ENCODE data around the gene KAT8.

KAT8 gene

GRCh38 chr16:31085873-31086628 lies 31.4 kb upstream of the KAT8 start:
- ChIA-PET POLR2A (interaction anchor here (0.7 to 3.2 kb wide), 4 partner anchors 9 to 422 kb away, joined by 3 to 23 read pairs (median 4); partner anchors contain the start of genes KAT8, RUSF1, ZNF646 and ZNF668), CTCF (no interaction called here)
- TF ChIP-seq FOXA1 (IDR thresholded peaks at IDR 0.05) (no peak), L3MBTL2 (conservative IDR thresholded peaks at IDR 0.05) (no peak), HDGF (IDR thresholded peaks at IDR 0.05; ENCODE audit: borderline replicate concordance) (no peak), FOXK2 (IDR thresholded peaks at IDR 0.05) (no peak), PKNOX1 (IDR thresholded peaks at IDR 0.05) (no peak), BHLHE40 (IDR thresholded peaks at IDR 0.05; ENCODE audit: borderline replicate concordance) (no peak), ZNF384 (IDR thresholded peaks at IDR 0.05) (no peak), TARDBP (IDR thresholded peaks at IDR 0.05) (no peak), ELF4 (IDR thresholded peaks at IDR 0.05) (no peak), ARNT (IDR thresholded peaks at IDR 0.05) (no peak), SUZ12 (IDR thresholded peaks at IDR 0.05) (no peak), LEF1 (IDR thresholded peaks at IDR 0.05; ENCODE audit: borderline replicate concordance) (no peak), NFRKB (IDR thresholded peaks at IDR 0.05) (no peak), SP1 (IDR thresholded peaks at IDR 0.05) (no peak), FOXM1 (IDR thresholded peaks at IDR 0.05; ENCODE audit: borderline replicate concordance) (no peak), CTBP1 (IDR thresholded peaks at IDR 0.05; ENCODE audit: borderline replicate concordance) (no peak)

GRCh38 chr16:31086629-31086906 lies 30.9 kb upstream of the KAT8 start:
- ChIA-PET CTCF (no interaction called here), POLR2A (interaction anchor here (1.1 to 3.2 kb wide), 2 partner anchors 9 to 12 kb away, joined by 4 to 23 read pairs; partner anchors contain the start of genes ZNF646 and ZNF668)
- no peak for DNase-seq (ENCODE audit: extremely low spot score)
- TF ChIP-seq ARNT (IDR thresholded peaks at IDR 0.05) (no peak), PKNOX1 (IDR thresholded peaks at IDR 0.05) (no peak), FOXA1 (IDR thresholded peaks at IDR 0.05) (no peak), SP1 (IDR thresholded peaks at IDR 0.05) (no peak), TARDBP (IDR thresholded peaks at IDR 0.05) (no peak), LEF1 (IDR thresholded peaks at IDR 0.05; ENCODE audit: borderline replicate concordance) (no peak), ELF4 (IDR thresholded peaks at IDR 0.05) (no peak), SUZ12 (IDR thresholded peaks at IDR 0.05) (no peak), CTBP1 (IDR thresholded peaks at IDR 0.05; ENCODE audit: borderline replicate concordance) (no peak), HDGF (IDR thresholded peaks at IDR 0.05; ENCODE audit: borderline replicate concordance) (no peak), L3MBTL2 (conservative IDR thresholded peaks at IDR 0.05) (no peak), FOXK2 (IDR thresholded peaks at IDR 0.05) (no peak)

More at GRCh38 chr16:31085873-31086628, 31.4 kb upstream of the KAT8 start:
- DNase-seq (ENCODE audit: extremely low spot score): no peak

GRCh38 chr16:31087481-31087880 lies 30.0 kb upstream of the KAT8 start:
- no peak for DNase-seq (ENCODE audit: extremely low spot score)
- TF ChIP-seq SUZ12 (IDR thresholded peaks at IDR 0.05) (no peak), PKNOX1 (IDR thresholded peaks at IDR 0.05) (no peak), ZNF384 (IDR thresholded peaks at IDR 0.05) (no peak), FOXK2 (IDR thresholded peaks at IDR 0.05) (no peak), ARNT (IDR thresholded peaks at IDR 0.05) (no peak), BHLHE40 (IDR thresholded peaks at IDR 0.05; ENCODE audit: borderline replicate concordance) (no peak)
- ChIA-PET CTCF (no interaction called here), POLR2A (no interaction called here)

- no peak for TF ChIP-seq L3MBTL2 (conservative IDR thresholded peaks at IDR 0.05)
- no peak for TF ChIP-seq BHLHE40 (IDR thresholded peaks at IDR 0.05; ENCODE audit: borderline replicate concordance)
- no peak for TF ChIP-seq FOXK2 (IDR thresholded peaks at IDR 0.05)
- no peak for TF ChIP-seq ZNF384 (IDR thresholded peaks at IDR 0.05)
- TF ChIP-seq SP1 (IDR thresholded peaks at IDR 0.05): no peak
- TF ChIP-seq CTBP1 (IDR thresholded peaks at IDR 0.05; ENCODE audit: borderline replicate concordance): no peak
- no peak for TF ChIP-seq FOXA1 (IDR thresholded peaks at IDR 0.05)
- no peak for TF ChIP-seq ELF4 (IDR thresholded peaks at IDR 0.05)
- TF ChIP-seq SUZ12 (IDR thresholded peaks at IDR 0.05): no peak
- no peak for TF ChIP-seq LEF1 (IDR thresholded peaks at IDR 0.05; ENCODE audit: borderline replicate concordance)
- no peak for TF ChIP-seq NFRKB (IDR thresholded peaks at IDR 0.05)
- POLR2A ChIA-PET: no interaction called here
- no peak for DNase-seq (ENCODE audit: extremely low spot score)
- CTCF ChIA-PET: no interaction called here
Observed at GRCh38 chr16:31087971-31088370, 29.5 kb upstream of the KAT8 start.

- DNase-seq (ENCODE audit: extremely low spot score): no peak
- POLR2A ChIA-PET: interaction anchor here (1.1 to 1.4 kb wide), 2 partner anchors 13 to 15 kb away, joined by 3 read pairs; partner anchors contain the start of genes ZNF646 and ZNF668
- no peak for TF ChIP-seq PKNOX1 (IDR thresholded peaks at IDR 0.05)
- no peak for TF ChIP-seq ELF4 (IDR thresholded peaks at IDR 0.05)
- no peak for TF ChIP-seq SP1 (IDR thresholded peaks at IDR 0.05)
- no peak for TF ChIP-seq HDGF (IDR thresholded peaks at IDR 0.05; ENCODE audit: borderline replicate concordance)
- no peak for TF ChIP-seq LEF1 (IDR thresholded peaks at IDR 0.05; ENCODE audit: borderline replicate concordance)
- CTCF ChIA-PET: no interaction called here
Observed at GRCh38 chr16:31088459-31089183, 28.8 kb upstream of the KAT8 start, which contains the start of gene PRSS53. TSS of gene PRSS53 (minus strand) at chr16:31088943. CDS start at chr16:31088809, 134 bp downstream.

All from HEK293T (cell line).